ENCODE measurements around the gene SLC6A3.
"Not testable (repeated sequence)": the region's sequence is repeated elsewhere in the genome, so short reads cannot be mapped to it uniquely, and the experiment has no call there.

SLC6A3 gene

GRCh38 chr5:1429066-1429465 is 16.2 kb downstream of the SLC6A3 start:
- H3K27ac ChIP-seq (ENCODE audit: low read length): no peak overlapping the region
- H3K36me3 ChIP-seq (replicated peaks; ENCODE audit: low read depth, low read length): no peaks in the 10 kb centered on the region
- no peaks in the 10 kb centered on the region for H4K20me1 ChIP-seq (ENCODE audit: insufficient read depth, low read length)
- H3K79me2 ChIP-seq (ENCODE audit: low read length): no peaks in the 10 kb centered on the region
- H3K4me1 ChIP-seq (ENCODE audit: low read length): no peaks in the 10 kb centered on the region
- no peak overlapping the region for H3K9ac ChIP-seq (ENCODE audit: low read length)
- TF ChIP-seq CTCF (IDR thresholded peaks at IDR 0.05; ENCODE audit: low read depth, low read length): no peak
- no peaks in the 10 kb centered on the region for H3K9me3 ChIP-seq (ENCODE audit: insufficient read depth, low read length)
- H2AFZ ChIP-seq (ENCODE audit: low read depth, low read length): no peak overlapping the region
- no peak overlapping the region for H3K4me3 ChIP-seq (ENCODE audit: low read length)
- H3K4me2 ChIP-seq (ENCODE audit: low read length): no peak overlapping the region
- no peaks in the 10 kb centered on the region for H3K27me3 ChIP-seq (ENCODE audit: low read depth, low read length)

- Histone ChIP-seq H3K27ac (ENCODE audit: low read length) (no peak overlapping the region), H3K4me1 (ENCODE audit: low read length) (no peaks in the 10 kb centered on the region), H3K4me2 (ENCODE audit: low read length) (no peak overlapping the region), H4K20me1 (ENCODE audit: insufficient read depth, low read length) (no peaks in the 10 kb centered on the region), H3K36me3 (replicated peaks; ENCODE audit: low read depth, low read length) (no peaks in the 10 kb centered on the region), H3K27me3 (ENCODE audit: low read depth, low read length) (no peaks in the 10 kb centered on the region), H3K79me2 (ENCODE audit: low read length) (no peaks in the 10 kb centered on the region), H3K9ac (ENCODE audit: low read length) (no peak overlapping the region), H3K4me3 (ENCODE audit: low read length) (no peak overlapping the region), H3K9me3 (ENCODE audit: insufficient read depth, low read length) (no peaks in the 10 kb centered on the region), H2AFZ (ENCODE audit: low read depth, low read length) (no peak overlapping the region)
- TF ChIP-seq EZH2phosphoT487 (IDR thresholded peaks at IDR 0.05; ENCODE audit: low read depth) (no peak), CTCF (IDR thresholded peaks at IDR 0.05; ENCODE audit: low read depth, low read length) (no peak)
Observed at GRCh38 chr5:1428107-1428506, 17.1 kb downstream of the SLC6A3 start.

- no peak overlapping the region for H3K4me2 ChIP-seq (ENCODE audit: low read length)
- H3K4me3 ChIP-seq (ENCODE audit: low read length): no peak overlapping the region
- no peak overlapping the region for H2AFZ ChIP-seq (ENCODE audit: low read depth, low read length)
- no peak overlapping the region for H3K27ac ChIP-seq (ENCODE audit: low read length)
- H3K27me3 ChIP-seq (ENCODE audit: low read depth, low read length): no peaks in the 10 kb centered on the region
- H3K9me3 ChIP-seq (ENCODE audit: insufficient read depth, low read length): no peaks in the 10 kb centered on the region
- H3K36me3 ChIP-seq (replicated peaks; ENCODE audit: low read depth, low read length): no peaks in the 10 kb centered on the region
- no peaks in the 10 kb centered on the region for H4K20me1 ChIP-seq (ENCODE audit: insufficient read depth, low read length)
- no peak for TF ChIP-seq CTCF (IDR thresholded peaks at IDR 0.05; ENCODE audit: low read depth, low read length)
- no peak for TF ChIP-seq EZH2phosphoT487 (IDR thresholded peaks at IDR 0.05; ENCODE audit: low read depth)
- no peaks in the 10 kb centered on the region for H3K4me1 ChIP-seq (ENCODE audit: low read length)
- H3K79me2 ChIP-seq (ENCODE audit: low read length): no peaks in the 10 kb centered on the region
- no peak overlapping the region for H3K9ac ChIP-seq (ENCODE audit: low read length)
Observed at GRCh38 chr5:1424716-1425115, 20.5 kb downstream of the SLC6A3 start.

GRCh38 chr5:1423901-1424603 is 21.2 kb downstream of the SLC6A3 start:
- TF ChIP-seq EZH2phosphoT487 (IDR thresholded peaks at IDR 0.05; ENCODE audit: low read depth): no peak
- TF ChIP-seq CTCF (IDR thresholded peaks at IDR 0.05; ENCODE audit: low read depth, low read length): no peak
- H3K9me3 ChIP-seq (ENCODE audit: insufficient read depth, low read length): no peaks in the 10 kb centered on the region

GRCh38 chr5:1422522-1422921 is 22.7 kb downstream of the SLC6A3 start:
- H3K4me1 ChIP-seq (ENCODE audit: low read length); H3K9me3 ChIP-seq (ENCODE audit: insufficient read depth, low read length); H3K27me3 ChIP-seq (ENCODE audit: low read depth, low read length); H2AFZ ChIP-seq (ENCODE audit: low read depth, low read length); H3K36me3 ChIP-seq (replicated peaks; ENCODE audit: low read depth, low read length); H3K27ac ChIP-seq (ENCODE audit: low read length); H3K4me3 ChIP-seq (ENCODE audit: low read length); H3K4me2 ChIP-seq (ENCODE audit: low read length); H4K20me1 ChIP-seq (ENCODE audit: insufficient read depth, low read length); H3K79me2 ChIP-seq (ENCODE audit: low read length); H3K9ac ChIP-seq (ENCODE audit: low read length): not testable (repeated sequence)

More at GRCh38 chr5:1423901-1424603, 21.2 kb downstream of the SLC6A3 start:
- Histone ChIP-seq H3K4me3 (ENCODE audit: low read length) (no peak overlapping the region), H4K20me1 (ENCODE audit: insufficient read depth, low read length) (no peaks in the 10 kb centered on the region), H3K79me2 (ENCODE audit: low read length) (no peaks in the 10 kb centered on the region), H3K27me3 (ENCODE audit: low read depth, low read length) (no peaks in the 10 kb centered on the region), H3K9ac (ENCODE audit: low read length) (no peak overlapping the region), H3K27ac (ENCODE audit: low read length) (no peak overlapping the region), H3K4me2 (ENCODE audit: low read length) (no peak overlapping the region), H3K36me3 (replicated peaks; ENCODE audit: low read depth, low read length) (no peaks in the 10 kb centered on the region), H3K4me1 (ENCODE audit: low read length) (no peaks in the 10 kb centered on the region), H2AFZ (ENCODE audit: low read depth, low read length) (no peak overlapping the region)

Data from OCI-LY3 (cell line).